KMS-11 (cell line): ENCODE measurements around the gene PARP11.

Experiments
- H2AFZ ChIP-seq: fragments of 200-600 bp; sonication (generic); 2 replicates; pipeline ENCODE4 v1.6.1; 2016; ENCODE audit warnings: antibody characterized with exemption, mixed run types, low read depth
- H3K27ac ChIP-seq: fragments of 200-600 bp; sonication (generic); 2 replicates; pipeline ENCODE4 v1.6.1; 2016; ENCODE audit warnings: mild to moderate bottlenecking, mixed run types
- H3K27me3 ChIP-seq: fragments of 200-600 bp; sonication (generic); 2 replicates; pipeline ENCODE4 v1.6.1; 2017; ENCODE audit warnings: mild to moderate bottlenecking, low read depth, mixed run types, moderate library complexity; ENCODE audit not compliant: insufficient read depth
- H3K36me3 ChIP-seq: fragments of 200-600 bp; sonication (generic); 2 replicates; pipeline ENCODE4 v1.6.1; 2017; ENCODE audit warnings: mild to moderate bottlenecking, mixed run types; ENCODE audit not compliant: insufficient read depth
- H3K4me1 ChIP-seq: fragments of 200-600 bp; sonication (generic); 2 replicates; pipeline ENCODE4 v1.6.1; 2016; ENCODE audit warnings: mild to moderate bottlenecking, low read depth, mixed run types; ENCODE audit not compliant: poor library complexity, severe bottlenecking
- H3K4me2 ChIP-seq: fragments of 200-600 bp; sonication (generic); 2 replicates; pipeline ENCODE4 v1.7.0; 2016; ENCODE audit warnings: mild to moderate bottlenecking, mixed run types
- H3K4me3 ChIP-seq: fragments of 200-600 bp; sonication (generic); IDR thresholded peaks from 2 replicates; pipeline ENCODE4 v1.6.1; 2017; ENCODE audit warnings: low read depth, low read length, mixed read lengths; ENCODE audit not compliant: insufficient read depth
- H3K79me2 ChIP-seq: fragments of 200-600 bp; sonication (generic); 2 replicates; pipeline ENCODE4 v1.6.1; 2016; ENCODE audit warnings: low read depth, mixed run types; ENCODE audit not compliant: insufficient read depth
- H3K9ac ChIP-seq: fragments of 200-600 bp; sonication (generic); 2 replicates; pipeline ENCODE4 v1.6.1; 2016; ENCODE audit warnings: mild to moderate bottlenecking, mixed run types
- H4K20me1 ChIP-seq: fragments of 200-600 bp; sonication (generic); 2 replicates; pipeline ENCODE4 v1.6.1; 2016; ENCODE audit warnings: mild to moderate bottlenecking, mixed run types; ENCODE audit not compliant: insufficient read depth
- TF ChIP-seq, protein P1 (sequence below): fragments of 200-600 bp; sonication (generic); conservative IDR thresholded peaks from 2 replicates; pipeline ENCODE4 v1.6.1; 2017; ENCODE audit warnings: low read depth, mild to moderate bottlenecking, antibody characterized with exemption, low read length, moderate library complexity, mixed read lengths

The PARP11 gene

GRCh38 chr12:3795066-3795465 lies 78.1 kb downstream of the PARP11 start:
- Histone ChIP-seq H2AFZ (no peak overlapping the region), H3K4me2 (no peak overlapping the region), H3K36me3 (no peaks in the 10 kb centered on the region), H4K20me1 (no peaks in the 10 kb centered on the region), H3K4me1 (no peaks in the 10 kb centered on the region), H3K4me3 (no peak overlapping the region), H3K9ac (no peak overlapping the region), H3K79me2 (no peaks in the 10 kb centered on the region), H3K27me3 (no peaks in the 10 kb centered on the region), H3K27ac (no peak overlapping the region)
- TF ChIP-seq, protein P1, sequence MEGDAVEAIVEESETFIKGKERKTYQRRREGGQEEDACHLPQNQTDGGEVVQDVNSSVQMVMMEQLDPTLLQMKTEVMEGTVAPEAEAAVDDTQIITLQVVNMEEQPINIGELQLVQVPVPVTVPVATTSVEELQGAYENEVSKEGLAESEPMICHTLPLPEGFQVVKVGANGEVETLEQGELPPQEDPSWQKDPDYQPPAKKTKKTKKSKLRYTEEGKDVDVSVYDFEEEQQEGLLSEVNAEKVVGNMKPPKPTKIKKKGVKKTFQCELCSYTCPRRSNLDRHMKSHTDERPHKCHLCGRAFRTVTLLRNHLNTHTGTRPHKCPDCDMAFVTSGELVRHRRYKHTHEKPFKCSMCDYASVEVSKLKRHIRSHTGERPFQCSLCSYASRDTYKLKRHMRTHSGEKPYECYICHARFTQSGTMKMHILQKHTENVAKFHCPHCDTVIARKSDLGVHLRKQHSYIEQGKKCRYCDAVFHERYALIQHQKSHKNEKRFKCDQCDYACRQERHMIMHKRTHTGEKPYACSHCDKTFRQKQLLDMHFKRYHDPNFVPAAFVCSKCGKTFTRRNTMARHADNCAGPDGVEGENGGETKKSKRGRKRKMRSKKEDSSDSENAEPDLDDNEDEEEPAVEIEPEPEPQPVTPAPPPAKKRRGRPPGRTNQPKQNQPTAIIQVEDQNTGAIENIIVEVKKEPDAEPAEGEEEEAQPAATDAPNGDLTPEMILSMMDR = no peak

DNA sequence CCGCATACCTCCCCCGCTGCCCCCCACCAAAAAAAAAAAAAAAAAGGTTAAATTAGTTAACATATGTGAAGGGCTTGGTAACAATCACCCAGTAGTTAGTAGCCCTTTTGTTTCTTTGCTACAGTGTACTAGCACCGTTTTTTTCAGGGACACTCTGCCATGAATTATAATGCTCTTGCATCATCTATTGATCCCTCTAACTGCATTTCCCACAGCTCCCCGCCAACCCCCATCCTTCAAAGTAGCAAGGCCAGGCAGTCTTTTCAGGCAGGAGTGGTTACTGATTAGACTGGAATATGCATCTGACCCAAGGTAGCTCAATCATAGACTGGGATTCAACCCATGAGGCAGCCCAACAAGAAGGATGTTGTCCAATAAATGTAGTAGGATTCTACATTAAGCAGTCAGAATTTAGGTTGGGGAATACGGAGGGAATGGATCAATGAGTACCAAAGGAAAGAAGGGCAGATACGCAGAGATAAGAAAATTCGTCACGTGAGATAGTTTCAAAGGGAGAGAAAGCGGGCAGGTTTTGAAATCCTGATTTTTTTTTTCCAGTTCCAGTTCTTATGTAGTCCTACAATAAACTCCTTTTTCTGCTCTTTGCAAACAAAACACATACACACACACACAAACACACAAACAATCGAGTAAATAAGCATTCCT lies 80.4 kb downstream of the PARP11 start:
- H4K20me1 ChIP-seq = no peaks in the 10 kb centered on the region
- no peak overlapping the region for H2AFZ ChIP-seq
- H3K36me3 ChIP-seq = no peaks in the 10 kb centered on the region
- TF ChIP-seq, protein P1 = no peak
- H3K4me2 ChIP-seq = no peak overlapping the region
- no peak overlapping the region for H3K9ac ChIP-seq
- no peak overlapping the region for H3K4me3 ChIP-seq
- no peaks in the 10 kb centered on the region for H3K27me3 ChIP-seq
- H3K27ac ChIP-seq = no peak overlapping the region
- H3K79me2 ChIP-seq = no peaks in the 10 kb centered on the region
- H3K4me1 ChIP-seq = no peaks in the 10 kb centered on the region

DNA sequence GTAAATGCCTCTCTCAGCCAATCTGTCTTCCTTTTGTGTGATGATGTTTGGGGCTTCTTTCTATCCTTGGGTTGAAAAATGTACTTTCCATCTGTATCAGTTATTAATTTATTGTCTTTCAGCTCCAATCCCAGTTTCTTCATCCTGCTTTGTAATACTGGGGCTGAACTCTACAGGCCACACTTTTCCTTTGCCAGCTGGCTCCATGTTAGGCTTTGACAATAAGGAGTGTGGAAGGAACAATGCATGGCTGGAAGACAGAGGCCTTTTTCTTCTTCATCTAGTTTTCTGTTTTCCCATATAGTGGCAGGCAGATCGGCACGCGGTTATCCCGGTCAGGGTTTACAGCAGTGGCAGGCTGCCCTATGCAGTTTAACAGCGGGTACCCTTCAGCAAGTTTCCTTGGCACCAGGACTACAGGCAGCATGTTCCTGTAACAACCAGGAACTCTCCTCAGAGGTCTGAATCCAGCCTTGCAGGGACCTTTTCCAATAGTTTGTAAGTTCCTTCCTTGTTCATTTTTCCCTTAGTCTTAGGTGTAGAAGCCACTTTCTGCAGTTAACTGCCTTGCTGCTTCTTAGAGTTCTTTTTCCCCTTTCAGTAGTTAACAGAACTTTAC lies 81.8 kb downstream of the PARP11 start:
- TF ChIP-seq, protein P1 = no peak
- Histone ChIP-seq H3K4me3 (no peak overlapping the region), H3K79me2 (no peaks in the 10 kb centered on the region), H4K20me1 (no peaks in the 10 kb centered on the region), H3K4me1 (no peaks in the 10 kb centered on the region), H3K27me3 (no peaks in the 10 kb centered on the region), H3K4me2 (no peak overlapping the region), H3K36me3 (no peaks in the 10 kb centered on the region), H3K9ac (no peak overlapping the region), H3K27ac (no peak overlapping the region), H2AFZ (no peak overlapping the region)

DNA sequence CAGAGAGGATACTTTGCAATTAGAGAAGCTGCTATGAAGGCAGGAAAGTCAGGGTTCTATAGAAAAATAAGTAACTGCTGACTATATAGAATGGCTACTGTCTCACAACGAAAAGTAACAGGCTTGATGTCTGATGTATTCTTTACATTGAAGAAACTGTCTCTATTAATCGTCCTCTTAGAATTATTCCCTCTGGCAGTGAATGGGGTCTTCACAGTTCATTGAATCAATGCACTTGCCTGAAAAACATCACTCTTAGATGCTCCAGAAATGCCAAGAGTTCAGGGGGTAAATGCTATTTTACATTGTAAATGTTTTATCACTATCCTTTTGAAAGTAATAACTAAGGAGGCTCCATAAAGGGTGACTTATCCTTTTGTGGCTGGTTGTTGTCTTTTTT lies 82.6 kb downstream of the PARP11 start:
- TF ChIP-seq, protein P1 = no peak
- H3K79me2 ChIP-seq = no peaks in the 10 kb centered on the region

More for the DNA sequence above, 82.6 kb downstream of the PARP11 start:
- no peaks in the 10 kb centered on the region for H3K36me3 ChIP-seq
- no peak overlapping the region for H3K4me3 ChIP-seq
- no peaks in the 10 kb centered on the region for H4K20me1 ChIP-seq
- no peak overlapping the region for H3K27ac ChIP-seq
- no peaks in the 10 kb centered on the region for H3K4me1 ChIP-seq
- H3K27me3 ChIP-seq = no peaks in the 10 kb centered on the region
- no peak overlapping the region for H3K4me2 ChIP-seq
- no peak overlapping the region for H3K9ac ChIP-seq
- no peak overlapping the region for H2AFZ ChIP-seq
